HEK293 (cell line): Measurements from ENCODE around the gene ADD1.

Experiments
- CTCF ChIA-PET: fragments of 350-600 bp; formaldehyde crosslinking; extraction: SDS; loops from one replicate; lab custom pipeline; 2021; ENCODE audit warnings: antibody characterized with exemption; lab: Yijun Ruan, JAX
- POLR2A ChIA-PET: fragments of 300-600 bp; formaldehyde crosslinking; extraction: SDS; loops from one replicate; lab custom pipeline; 2020; ENCODE audit warnings: antibody characterized with exemption, inconsistent platforms; lab: Yijun Ruan, JAX
- H3K27ac ChIP-seq: fragments of 200-500 bp; sonication (Bioruptor generic); 2 replicates; pipeline ENCODE4 v1.5.1; 2014; ENCODE audit warnings: low read depth, low read length, control low read depth, inconsistent platforms; ENCODE audit errors: extremely low read depth
- H3K36me3 ChIP-seq, 2 experiments: fragments of 200-500 bp in 1 of 2; sonication (Bioruptor generic) in 1 of 2; 1 replicate in 1 of 2; 2 replicates in 1 of 2; pipeline ENCODE4 v1.5.1; 2014 to 2017; ENCODE audit warnings: inconsistent platforms in 2 of 2, low read length in 2 of 2; ENCODE audit not compliant: control insufficient read depth in 2 of 2, insufficient read depth in 1 of 2
- H3K4me1 ChIP-seq: fragments of 200-500 bp; sonication (Bioruptor generic); 2 replicates; pipeline ENCODE4 v1.5.1; 2014; ENCODE audit warnings: mild to moderate bottlenecking, low read length, inconsistent platforms; ENCODE audit not compliant: control insufficient read depth, insufficient read depth
- H3K4me3 ChIP-seq: 2 replicates; pipeline ENCODE4 v1.5.1; 2011; ENCODE audit warnings: low read depth, mild to moderate bottlenecking, control low read depth, low read length, moderate library complexity
- H3K9me3 ChIP-seq: fragments of 200-500 bp; sonication (Bioruptor generic); 2 replicates; pipeline ENCODE4 v1.5.1; 2014; ENCODE audit warnings: low read depth, low read length, inconsistent platforms; ENCODE audit not compliant: control insufficient read depth, insufficient read depth
- GLI4 ChIP-seq: fragments of 450-650 bp; formaldehyde crosslinking; IDR thresholded peaks from 2 replicates; pipeline ENCODE4 v1.5.1; 2016; ENCODE audit warnings: missing biosample characterization, missing genetic modification characterization
- HOXD13 ChIP-seq: sonication (generic); formaldehyde crosslinking; IDR thresholded peaks from 2 replicates; pipeline ENCODE4 v1.8.0; 2022; ENCODE audit warnings: missing genetic modification reagents, borderline replicate concordance
- REPIN1 ChIP-seq: fragments of 450-650 bp; formaldehyde crosslinking; IDR thresholded peaks from 2 replicates; pipeline ENCODE4 v1.5.1; 2017; ENCODE audit warnings: missing biosample characterization, missing genetic modification characterization, low read depth
- SETDB1 ChIP-seq: IDR thresholded peaks from one replicate; pipeline ENCODE4 v1.6.1; 2017; ENCODE audit warnings: mild to moderate bottlenecking, low read length, moderate library complexity, mixed read lengths; ENCODE audit not compliant: insufficient read length
- YY1 ChIP-seq: fragments of 450-650 bp; formaldehyde crosslinking; IDR thresholded peaks from 2 replicates; pipeline ENCODE4 v1.5.1; 2018; ENCODE audit warnings: missing biosample characterization, missing genetic modification characterization
- YY2 ChIP-seq: fragments of 450-650 bp; formaldehyde crosslinking; IDR thresholded peaks from 2 replicates; pipeline ENCODE4 v1.5.1; 2016; ENCODE audit warnings: missing biosample characterization, missing genetic modification characterization
- ZNF155 ChIP-seq: fragments of 450-650 bp; formaldehyde crosslinking; IDR thresholded peaks from 2 replicates; pipeline ENCODE4 v1.5.1; 2016; ENCODE audit warnings: missing biosample characterization, missing genetic modification characterization
- ZNF157 ChIP-seq: fragments of 450-650 bp; formaldehyde crosslinking; IDR thresholded peaks from 2 replicates; pipeline ENCODE4 v1.5.1; 2016; ENCODE audit warnings: missing biosample characterization, missing genetic modification characterization
- ZNF175 ChIP-seq: fragments of 450-650 bp; formaldehyde crosslinking; IDR thresholded peaks from 2 replicates; pipeline ENCODE4 v1.5.1; 2016; ENCODE audit warnings: missing biosample characterization, missing genetic modification characterization
- ZNF248 ChIP-seq: fragments of 450-650 bp; formaldehyde crosslinking; IDR thresholded peaks from 2 replicates; pipeline ENCODE4 v1.5.1; 2017; ENCODE audit warnings: missing biosample characterization, missing genetic modification characterization
- ZNF266 ChIP-seq: fragments of 450-650 bp; formaldehyde crosslinking; IDR thresholded peaks from 2 replicates; pipeline ENCODE4 v1.5.1; 2016; ENCODE audit warnings: missing biosample characterization, missing genetic modification characterization, low read depth
- ZNF324 ChIP-seq: fragments of 450-650 bp; formaldehyde crosslinking; IDR thresholded peaks from 2 replicates; pipeline ENCODE4 v1.5.1; 2016; ENCODE audit warnings: missing biosample characterization, missing genetic modification characterization
- ZNF354C ChIP-seq: fragments of 450-650 bp; formaldehyde crosslinking; IDR thresholded peaks from 2 replicates; pipeline ENCODE4 v1.5.1; 2016; ENCODE audit warnings: missing biosample characterization, missing genetic modification characterization, low read depth, borderline replicate concordance
- ZNF426 ChIP-seq: fragments of 450-650 bp; formaldehyde crosslinking; IDR thresholded peaks from 2 replicates; pipeline ENCODE4 v1.5.1; 2017; ENCODE audit warnings: missing biosample characterization, missing genetic modification characterization, mild to moderate bottlenecking, inconsistent platforms, moderate library complexity
- ZNF549 ChIP-seq: fragments of 450-650 bp; IDR thresholded peaks from 2 replicates; pipeline ENCODE4 v1.5.1; 2018; ENCODE audit warnings: missing biosample characterization, missing genetic modification characterization, mild to moderate bottlenecking, inconsistent platforms, moderate library complexity
- ZNF555 ChIP-seq: fragments of 450-650 bp; formaldehyde crosslinking; conservative IDR thresholded peaks from 2 replicates; pipeline ENCODE4 v1.5.1; 2017; ENCODE audit warnings: missing biosample characterization, mild to moderate bottlenecking, missing genetic modification characterization, inconsistent platforms
- ZNF571 ChIP-seq: fragments of 450-650 bp; formaldehyde crosslinking; IDR thresholded peaks from 2 replicates; pipeline ENCODE4 v1.5.0; 2017; ENCODE audit warnings: missing biosample characterization, missing genetic modification characterization
- ZNF624 ChIP-seq: fragments of 450-650 bp; formaldehyde crosslinking; IDR thresholded peaks from 2 replicates; pipeline ENCODE4 v1.5.1; 2017; ENCODE audit warnings: missing biosample characterization, missing genetic modification characterization
- ZNF677 ChIP-seq: fragments of 450-650 bp; IDR thresholded peaks from 2 replicates; pipeline ENCODE4 v1.5.0; 2018; ENCODE audit warnings: missing biosample characterization, mild to moderate bottlenecking, missing genetic modification characterization, moderate library complexity
- ZNF785 ChIP-seq: fragments of 450-650 bp; formaldehyde crosslinking; IDR thresholded peaks from 2 replicates; pipeline ENCODE4 v1.5.1; 2016; ENCODE audit warnings: missing biosample characterization, missing genetic modification characterization
- ZNF830 ChIP-seq: fragments of 450-650 bp; IDR thresholded peaks from 2 replicates; pipeline ENCODE4 v1.5.0; 2018; ENCODE audit warnings: missing biosample characterization, missing genetic modification characterization, low read depth, mild to moderate bottlenecking, moderate library complexity
- TF ChIP-seq, protein P1 (sequence below): fragments of 450-650 bp; formaldehyde crosslinking; IDR thresholded peaks from 2 replicates; pipeline ENCODE4 v1.5.1; 2017; ENCODE audit warnings: missing biosample characterization, mild to moderate bottlenecking, missing genetic modification characterization, moderate library complexity
- TF ChIP-seq, protein P2 (sequence below): fragments of 450-650 bp; IDR thresholded peaks from 2 replicates; pipeline ENCODE4 v1.5.1; 2018; ENCODE audit warnings: missing biosample characterization, missing genetic modification characterization
- TF ChIP-seq, protein P3 (sequence below): fragments of 450-650 bp; formaldehyde crosslinking; IDR thresholded peaks from 2 replicates; pipeline ENCODE4 v1.5.1; 2017; ENCODE audit warnings: missing biosample characterization, missing genetic modification characterization

The ADD1 gene

DNA sequence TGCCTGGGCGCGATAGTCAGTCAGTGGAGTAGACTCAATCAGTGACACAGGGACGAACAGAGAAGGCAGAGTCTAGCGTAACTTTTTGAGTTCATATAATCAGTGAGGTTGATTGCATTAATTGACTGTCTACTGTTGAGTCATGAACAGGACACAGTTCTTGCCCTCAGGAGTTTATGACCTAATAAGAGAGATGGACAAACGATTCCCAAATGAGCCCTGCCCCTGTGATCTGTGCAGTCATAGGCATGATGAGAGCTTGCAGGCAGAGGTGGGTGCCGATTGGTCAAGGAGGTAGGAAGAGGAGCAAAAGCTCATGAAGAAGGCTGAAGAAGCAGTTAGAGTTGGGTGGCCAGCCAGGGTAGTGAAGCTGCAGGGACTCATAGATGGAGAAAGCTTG lies 57.1 kb downstream of the ADD1 start:
- H3K27ac ChIP-seq, result no peak overlapping the region
- no peaks in the 10 kb centered on the region for H3K9me3 ChIP-seq
- H3K4me3 ChIP-seq, result no peak overlapping the region
- ChIA-PET CTCF (interaction anchor here (1.0 kb wide), 1 partner anchor 19 kb away, joined by 3 read pairs; no protein-coding TSS in a partner anchor), POLR2A (no interaction called here)
- H3K36me3 ChIP-seq, result peaks cover 0 to 86% of the 10 kb centered on the region in 2 experiments
- no peak for TF ChIP-seq REPIN1 (tag by site-specific recombination)
- no peak for TF ChIP-seq ZNF555 (tag by site-specific recombination)
- TF ChIP-seq ZNF157, result no peak
- no peak for TF ChIP-seq ZNF785 (tag by site-specific recombination)
- TF ChIP-seq ZNF624 (tag by site-specific recombination), result no peak
- TF ChIP-seq SETDB1, result no peak
- no peak for TF ChIP-seq HOXD13 (CRISPR knock-in tag)
- TF ChIP-seq ZNF549 (tag by site-specific recombination), result no peak
- TF ChIP-seq ZNF354C (tag by site-specific recombination), result no peak
- TF ChIP-seq, protein P1, sequence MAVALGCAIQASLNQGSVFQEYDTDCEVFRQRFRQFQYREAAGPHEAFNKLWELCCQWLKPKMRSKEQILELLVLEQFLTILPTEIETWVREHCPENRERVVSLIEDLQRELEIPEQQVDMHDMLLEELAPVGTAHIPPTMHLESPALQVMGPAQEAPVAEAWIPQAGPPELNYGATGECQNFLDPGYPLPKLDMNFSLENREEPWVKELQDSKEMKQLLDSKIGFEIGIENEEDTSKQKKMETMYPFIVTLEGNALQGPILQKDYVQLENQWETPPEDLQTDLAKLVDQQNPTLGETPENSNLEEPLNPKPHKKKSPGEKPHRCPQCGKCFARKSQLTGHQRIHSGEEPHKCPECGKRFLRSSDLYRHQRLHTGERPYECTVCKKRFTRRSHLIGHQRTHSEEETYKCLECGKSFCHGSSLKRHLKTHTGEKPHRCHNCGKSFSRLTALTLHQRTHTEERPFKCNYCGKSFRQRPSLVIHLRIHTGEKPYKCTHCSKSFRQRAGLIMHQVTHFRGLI (tag by site-specific recombination), result no peak
- TF ChIP-seq ZNF571 (tag by site-specific recombination), result no peak
- no peak for TF ChIP-seq ZNF155 (tag by site-specific recombination)
- TF ChIP-seq GLI4 (tag by site-specific recombination), result no peak
- no peak for TF ChIP-seq ZNF830 (tag by site-specific recombination)
- no peak for TF ChIP-seq ZNF175 (tag by site-specific recombination)
- TF ChIP-seq ZNF426 (tag by site-specific recombination), result no peak
- TF ChIP-seq ZNF248 (tag by site-specific recombination), result no peak
- TF ChIP-seq, protein P2, sequence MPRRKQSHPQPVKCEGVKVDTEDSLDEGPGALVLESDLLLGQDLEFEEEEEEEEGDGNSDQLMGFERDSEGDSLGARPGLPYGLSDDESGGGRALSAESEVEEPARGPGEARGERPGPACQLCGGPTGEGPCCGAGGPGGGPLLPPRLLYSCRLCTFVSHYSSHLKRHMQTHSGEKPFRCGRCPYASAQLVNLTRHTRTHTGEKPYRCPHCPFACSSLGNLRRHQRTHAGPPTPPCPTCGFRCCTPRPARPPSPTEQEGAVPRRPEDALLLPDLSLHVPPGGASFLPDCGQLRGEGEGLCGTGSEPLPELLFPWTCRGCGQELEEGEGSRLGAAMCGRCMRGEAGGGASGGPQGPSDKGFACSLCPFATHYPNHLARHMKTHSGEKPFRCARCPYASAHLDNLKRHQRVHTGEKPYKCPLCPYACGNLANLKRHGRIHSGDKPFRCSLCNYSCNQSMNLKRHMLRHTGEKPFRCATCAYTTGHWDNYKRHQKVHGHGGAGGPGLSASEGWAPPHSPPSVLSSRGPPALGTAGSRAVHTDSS (tag by site-specific recombination), result no peak
- H3K4me1 ChIP-seq, result no peaks in the 10 kb centered on the region

DNA sequence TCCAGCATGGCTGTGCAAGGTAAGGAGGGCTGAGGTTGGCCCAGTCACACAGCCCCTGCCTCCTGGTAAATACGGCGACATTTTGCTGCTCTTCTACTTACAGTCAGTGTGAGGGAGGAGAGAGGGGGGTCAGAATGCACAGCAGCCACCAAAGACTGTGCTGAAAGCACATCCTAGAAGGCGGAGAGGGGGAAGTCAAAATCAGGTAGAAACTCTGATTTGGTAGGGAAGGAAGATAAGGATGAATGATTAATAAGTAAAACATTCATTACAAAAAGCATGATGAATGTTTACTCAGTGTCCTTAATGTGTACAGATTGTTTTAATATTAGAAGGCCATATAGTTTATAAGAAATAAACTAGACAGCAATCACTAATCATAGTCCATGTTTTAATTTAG lies 57.5 kb downstream of the ADD1 start:
- ChIA-PET CTCF (interaction anchor here (1.0 kb wide), 1 partner anchor 18 kb away, joined by 3 read pairs; no protein-coding TSS in a partner anchor), POLR2A (no interaction called here)
- Histone ChIP-seq H3K4me1 (no peaks in the 10 kb centered on the region), H3K36me3 (peaks cover 0 to 89% of the 10 kb centered on the region in 2 experiments), H3K4me3 (no peak overlapping the region), H3K27ac (no peak overlapping the region), H3K9me3 (no peaks in the 10 kb centered on the region)
- TF ChIP-seq YY2 (tag by site-specific recombination) (no peak), ZNF677 (tag by site-specific recombination) (no peak), ZNF324 (no peak), ZNF624 (tag by site-specific recombination) (no peak)

DNA sequence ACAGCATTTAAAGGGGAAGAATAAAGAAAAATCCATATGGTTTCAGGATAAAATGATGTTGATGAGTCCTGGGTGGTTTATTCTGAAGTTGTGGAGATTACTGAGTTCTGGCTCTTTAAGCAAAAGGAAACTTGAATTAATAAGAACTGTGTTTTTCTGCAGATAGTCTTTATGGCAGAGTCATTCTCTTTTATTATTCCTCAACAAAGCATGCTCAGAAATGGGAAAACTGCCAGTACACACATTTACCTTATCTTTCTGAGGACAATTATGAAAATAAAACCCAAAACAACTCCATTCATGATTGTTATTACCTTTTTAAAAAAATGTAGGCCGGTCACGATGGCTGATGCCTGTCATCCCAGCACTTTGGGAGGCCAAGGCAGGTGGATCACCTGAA lies 58.5 kb downstream of the ADD1 start:
- ChIA-PET POLR2A (no interaction called here), CTCF (no interaction called here)
- Histone ChIP-seq H3K4me1 (no peaks in the 10 kb centered on the region), H3K36me3 (peaks cover 0 to 91% of the 10 kb centered on the region in 2 experiments; a peak in 2 of 3 replicates), H3K9me3 (no peaks in the 10 kb centered on the region), H3K4me3 (no peak overlapping the region), H3K27ac (0 out of 2 replicates have a peak overlapping the region, but pooled peaks have one; percentile 12)
- TF ChIP-seq, protein P3, sequence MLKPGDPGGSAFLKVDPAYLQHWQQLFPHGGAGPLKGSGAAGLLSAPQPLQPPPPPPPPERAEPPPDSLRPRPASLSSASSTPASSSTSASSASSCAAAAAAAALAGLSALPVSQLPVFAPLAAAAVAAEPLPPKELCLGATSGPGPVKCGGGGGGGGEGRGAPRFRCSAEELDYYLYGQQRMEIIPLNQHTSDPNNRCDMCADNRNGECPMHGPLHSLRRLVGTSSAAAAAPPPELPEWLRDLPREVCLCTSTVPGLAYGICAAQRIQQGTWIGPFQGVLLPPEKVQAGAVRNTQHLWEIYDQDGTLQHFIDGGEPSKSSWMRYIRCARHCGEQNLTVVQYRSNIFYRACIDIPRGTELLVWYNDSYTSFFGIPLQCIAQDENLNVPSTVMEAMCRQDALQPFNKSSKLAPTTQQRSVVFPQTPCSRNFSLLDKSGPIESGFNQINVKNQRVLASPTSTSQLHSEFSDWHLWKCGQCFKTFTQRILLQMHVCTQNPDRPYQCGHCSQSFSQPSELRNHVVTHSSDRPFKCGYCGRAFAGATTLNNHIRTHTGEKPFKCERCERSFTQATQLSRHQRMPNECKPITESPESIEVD, result peak; percentile 60
- no peak for TF ChIP-seq YY1 (tag by site-specific recombination)
- TF ChIP-seq ZNF571 (tag by site-specific recombination), result no peak
- no peak for TF ChIP-seq ZNF266
